T-helper 22 cell (primary cell): ENCODE measurements around the gene ISYNA1.

Source experiments
- DNase-seq: peaks from one replicate; pipeline ENCODE4 v3.0.0-alpha.2; 2020; ENCODE audit warnings: low read depth

ISYNA1 gene

GRCh38 chr19:18392417-18392816 lies 45.5 kb downstream of the ISYNA1 start:
- no peak for DNase-seq

GRCh38 chr19:18391509-18392075 lies 46.3 kb downstream of the ISYNA1 start:
- no peak for DNase-seq

DNA sequence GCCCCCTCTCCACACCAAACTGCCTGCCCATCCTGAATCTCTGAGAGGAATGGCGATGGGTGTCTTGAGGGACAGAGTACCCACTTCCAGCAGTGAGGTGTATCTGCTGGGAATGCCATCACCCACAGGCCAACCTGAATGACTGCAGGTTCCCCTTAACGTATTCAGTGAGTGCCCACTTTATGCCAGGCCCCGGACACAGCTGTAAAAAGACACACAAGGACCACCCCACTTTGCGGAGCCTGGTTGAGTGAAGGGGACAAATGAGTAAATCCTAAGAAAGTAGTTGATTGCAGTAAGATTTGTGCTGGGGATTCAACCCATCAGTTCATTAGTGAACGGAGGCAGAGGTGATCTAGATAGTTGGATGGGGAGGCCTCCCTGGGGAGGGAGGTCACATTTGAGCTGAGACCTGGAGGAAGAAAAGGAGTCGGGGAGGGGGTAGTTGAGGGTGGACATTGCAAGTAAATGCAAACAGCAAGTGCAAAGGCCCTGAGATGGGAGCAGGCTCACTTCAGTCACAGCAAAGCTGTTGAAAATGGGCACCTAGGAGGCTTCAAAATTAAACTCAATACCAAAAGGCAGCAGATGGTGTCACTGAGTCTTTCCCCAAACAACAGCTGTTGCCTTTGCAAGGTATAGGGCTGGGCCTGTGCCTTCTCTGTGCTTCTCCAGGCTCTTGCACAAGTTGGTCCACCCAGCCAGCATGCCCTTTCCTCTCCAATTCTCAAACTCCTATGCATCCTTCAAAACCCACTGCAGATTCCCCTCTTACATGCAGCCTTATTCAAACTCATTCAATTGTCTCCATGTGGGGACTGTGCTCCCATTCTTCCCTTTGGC lies 47.6 kb downstream of the ISYNA1 start:
- no peak for DNase-seq

DNA sequence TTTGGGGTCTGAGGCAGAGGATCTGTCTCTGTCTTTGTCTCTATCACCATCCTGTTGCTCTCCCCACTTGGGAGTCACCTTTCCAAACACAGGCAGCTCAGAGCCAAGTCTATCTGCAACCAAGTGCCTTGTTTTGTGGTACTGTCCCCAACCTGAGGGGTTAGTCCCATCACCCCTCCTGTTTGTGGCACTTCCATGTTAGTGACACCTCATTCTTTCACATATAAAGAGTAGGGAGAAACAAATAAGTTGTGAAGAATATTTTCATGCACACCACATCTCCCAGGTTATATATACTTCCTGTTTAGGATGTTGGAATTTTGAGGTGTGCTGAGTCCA lies 48.2 kb downstream of the ISYNA1 start:
- no peak for DNase-seq

- no peak for DNase-seq
Observed at GRCh38 chr19:18388960-18389725, 48.8 kb downstream of the ISYNA1 start.

- DNase-seq = peak; percentile 46
Observed at GRCh38 chr19:18388100-18388959, 49.6 kb downstream of the ISYNA1 start.

GRCh38 chr19:18386543-18387271 lies 51.2 kb downstream of the ISYNA1 start:
- DNase-seq = no peak

DNA sequence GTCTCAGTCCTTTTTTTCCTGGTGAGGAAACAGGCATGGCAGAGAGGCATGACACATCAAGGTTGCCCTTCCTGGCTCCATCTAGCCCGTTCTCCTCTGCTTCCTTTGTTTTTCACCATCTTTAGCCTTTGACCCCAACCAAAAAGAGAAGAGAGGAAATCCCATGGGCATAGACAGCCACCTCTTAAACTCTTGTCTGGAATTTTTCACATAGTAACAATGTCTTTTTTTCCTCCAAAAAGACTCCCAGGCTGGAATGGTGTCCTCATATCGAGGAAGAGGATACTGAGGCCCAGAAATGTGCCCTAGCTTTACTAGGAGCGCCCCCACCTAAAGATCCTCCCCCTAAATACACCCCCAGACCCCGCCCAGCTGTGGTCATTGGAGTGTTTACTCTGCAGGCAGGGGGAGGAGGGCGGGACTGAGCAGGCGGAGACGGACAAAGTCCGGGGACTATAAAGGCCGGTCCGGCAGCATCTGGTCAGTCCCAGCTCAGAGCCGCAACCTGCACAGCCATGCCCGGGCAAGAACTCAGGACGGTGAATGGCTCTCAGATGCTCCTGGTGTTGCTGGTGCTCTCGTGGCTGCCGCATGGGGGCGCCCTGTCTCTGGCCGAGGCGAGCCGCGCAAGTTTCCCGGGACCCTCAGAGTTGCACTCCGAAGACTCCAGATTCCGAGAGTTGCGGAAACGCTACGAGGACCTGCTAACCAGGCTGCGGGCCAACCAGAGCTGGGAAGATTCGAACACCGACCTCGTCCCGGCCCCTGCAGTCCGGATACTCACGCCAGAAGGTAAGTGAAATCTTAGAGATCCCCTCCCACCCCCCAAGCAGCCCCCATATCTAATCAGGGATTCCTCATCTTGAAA lies 52.0 kb downstream of the ISYNA1 start, which contains the start of gene GDF15:
Gene GDF15 (plus strand): TSS at position 484 of the 868 bp plus-strand sequence. CDS start 32 bp downstream, at position 516.
- DNase-seq = no peak

GRCh38 chr19:18385359-18385674 lies 52.6 kb downstream of the ISYNA1 start:
- DNase-seq = no peak

DNA sequence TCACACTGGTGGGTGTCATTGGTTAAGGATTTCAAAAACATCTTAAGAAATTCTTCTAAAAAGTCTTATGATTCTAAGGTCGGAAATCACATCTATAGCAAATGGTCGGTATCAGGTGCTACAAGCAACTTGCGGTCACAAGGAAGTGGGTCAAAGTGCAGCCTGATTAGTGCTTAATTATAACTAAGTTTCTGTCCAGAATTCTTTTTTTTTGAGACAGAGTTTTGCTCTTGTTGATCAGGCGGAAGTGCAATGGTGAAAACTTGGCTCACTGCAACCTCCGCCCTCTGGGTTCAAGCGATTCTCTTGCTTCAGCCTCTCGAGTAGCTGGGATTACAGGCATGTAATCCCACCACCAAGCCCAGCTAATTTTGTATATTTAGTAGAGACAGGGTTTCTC lies 53.2 kb downstream of the ISYNA1 start:
- DNase-seq = no peak
